ENCODE measurements around the gene KCNS1.
A peak's percentile ranks its signal among the peaks of the same experiment; 100 is the strongest.

KCNS1 gene

GRCh38 chr20:45044601-45045000 is 56.3 kb downstream of the KCNS1 start:
- no peak for DNase-seq

GRCh38 chr20:45044084-45044573 is 56.8 kb downstream of the KCNS1 start:
- peak; percentile 23 for DNase-seq

GRCh38 chr20:45042978-45043377 is 57.9 kb downstream of the KCNS1 start:
- no peak for DNase-seq
